ENCODE data around the gene MT2A.

DNA sequence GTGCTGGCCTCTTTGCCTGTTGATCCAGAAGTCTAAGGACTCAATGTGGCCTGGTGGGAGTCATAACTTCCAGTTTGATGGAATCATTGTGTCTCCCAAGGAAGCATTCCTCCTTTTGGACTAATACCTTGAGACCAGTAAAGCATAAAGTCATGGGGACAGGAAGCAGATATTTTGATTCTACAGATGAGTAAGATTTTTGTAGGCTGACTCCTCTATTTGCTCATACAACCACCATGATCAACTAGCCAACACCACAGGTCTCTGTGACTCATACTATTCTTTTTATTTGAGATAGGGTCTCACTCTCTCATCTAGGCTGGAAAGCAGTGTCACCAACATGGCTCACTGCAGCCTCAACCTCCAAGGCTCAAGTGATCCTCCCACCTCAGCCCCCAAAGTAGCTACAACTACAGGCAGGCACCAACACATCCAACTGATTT lies 6.2 kb downstream of the MT2A start:
- TF ChIP-seq TP53 (CRISPR knock-in tag; conservative IDR thresholded peaks at IDR 0.05), result no peak
- TF ChIP-seq, protein P1, sequence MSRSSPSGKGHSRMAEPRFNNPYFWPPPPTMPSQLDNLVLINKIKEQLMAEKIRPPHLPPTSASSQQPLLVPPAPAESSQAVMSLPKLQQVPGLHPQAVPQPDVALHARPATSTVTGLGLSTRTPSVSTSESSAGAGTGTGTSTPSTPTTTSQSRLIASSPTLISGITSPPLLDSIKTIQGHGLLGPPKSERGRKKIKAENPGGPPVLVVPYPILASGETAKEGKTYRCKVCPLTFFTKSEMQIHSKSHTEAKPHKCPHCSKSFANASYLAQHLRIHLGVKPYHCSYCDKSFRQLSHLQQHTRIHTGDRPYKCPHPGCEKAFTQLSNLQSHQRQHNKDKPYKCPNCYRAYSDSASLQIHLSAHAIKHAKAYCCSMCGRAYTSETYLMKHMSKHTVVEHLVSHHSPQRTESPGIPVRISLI (CRISPR knock-in tag; IDR thresholded peaks at IDR 0.05; ENCODE audit: borderline replicate concordance), result no peak
- TF ChIP-seq PHF21A (CRISPR knock-in tag; IDR thresholded peaks at IDR 0.05), result no peak
- TF ChIP-seq JUNB (CRISPR knock-in tag; IDR thresholded peaks at IDR 0.05; ENCODE audit: borderline replicate concordance), result no peak
- TF ChIP-seq, protein P2, sequence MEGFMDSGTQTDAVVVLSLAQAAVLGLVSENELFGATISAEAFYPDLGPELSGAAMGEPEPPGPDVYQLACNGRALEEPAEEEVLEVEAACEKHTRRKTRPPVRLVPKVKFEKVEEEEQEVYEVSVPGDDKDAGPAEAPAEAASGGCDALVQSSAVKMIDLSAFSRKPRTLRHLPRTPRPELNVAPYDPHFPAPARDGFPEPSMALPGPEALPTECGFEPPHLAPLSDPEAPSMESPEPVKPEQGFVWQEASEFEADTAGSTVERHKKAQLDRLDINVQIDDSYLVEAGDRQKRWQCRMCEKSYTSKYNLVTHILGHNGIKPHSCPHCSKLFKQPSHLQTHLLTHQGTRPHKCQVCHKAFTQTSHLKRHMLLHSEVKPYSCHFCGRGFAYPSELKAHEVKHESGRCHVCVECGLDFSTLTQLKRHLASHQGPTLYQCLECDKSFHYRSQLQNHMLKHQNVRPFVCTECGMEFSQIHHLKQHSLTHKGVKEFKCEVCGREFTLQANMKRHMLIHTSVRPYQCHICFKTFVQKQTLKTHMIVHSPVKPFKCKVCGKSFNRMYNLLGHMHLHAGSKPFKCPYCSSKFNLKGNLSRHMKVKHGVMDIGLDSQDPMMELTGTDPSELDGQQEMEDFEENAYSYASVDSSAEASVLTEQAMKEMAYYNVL (CRISPR knock-in tag; IDR thresholded peaks at IDR 0.05; ENCODE audit: borderline replicate concordance), result no peak
- TF ChIP-seq, protein P3, sequence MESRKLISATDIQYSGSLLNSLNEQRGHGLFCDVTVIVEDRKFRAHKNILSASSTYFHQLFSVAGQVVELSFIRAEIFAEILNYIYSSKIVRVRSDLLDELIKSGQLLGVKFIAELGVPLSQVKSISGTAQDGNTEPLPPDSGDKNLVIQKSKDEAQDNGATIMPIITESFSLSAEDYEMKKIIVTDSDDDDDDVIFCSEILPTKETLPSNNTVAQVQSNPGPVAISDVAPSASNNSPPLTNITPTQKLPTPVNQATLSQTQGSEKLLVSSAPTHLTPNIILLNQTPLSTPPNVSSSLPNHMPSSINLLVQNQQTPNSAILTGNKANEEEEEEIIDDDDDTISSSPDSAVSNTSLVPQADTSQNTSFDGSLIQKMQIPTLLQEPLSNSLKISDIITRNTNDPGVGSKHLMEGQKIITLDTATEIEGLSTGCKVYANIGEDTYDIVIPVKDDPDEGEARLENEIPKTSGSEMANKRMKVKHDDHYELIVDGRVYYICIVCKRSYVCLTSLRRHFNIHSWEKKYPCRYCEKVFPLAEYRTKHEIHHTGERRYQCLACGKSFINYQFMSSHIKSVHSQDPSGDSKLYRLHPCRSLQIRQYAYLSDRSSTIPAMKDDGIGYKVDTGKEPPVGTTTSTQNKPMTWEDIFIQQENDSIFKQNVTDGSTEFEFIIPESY (CRISPR knock-in tag; IDR thresholded peaks at IDR 0.05), result no peak
- TF ChIP-seq MTF1 (CRISPR knock-in tag; IDR thresholded peaks at IDR 0.05), result no peak
- TF ChIP-seq, protein P4, sequence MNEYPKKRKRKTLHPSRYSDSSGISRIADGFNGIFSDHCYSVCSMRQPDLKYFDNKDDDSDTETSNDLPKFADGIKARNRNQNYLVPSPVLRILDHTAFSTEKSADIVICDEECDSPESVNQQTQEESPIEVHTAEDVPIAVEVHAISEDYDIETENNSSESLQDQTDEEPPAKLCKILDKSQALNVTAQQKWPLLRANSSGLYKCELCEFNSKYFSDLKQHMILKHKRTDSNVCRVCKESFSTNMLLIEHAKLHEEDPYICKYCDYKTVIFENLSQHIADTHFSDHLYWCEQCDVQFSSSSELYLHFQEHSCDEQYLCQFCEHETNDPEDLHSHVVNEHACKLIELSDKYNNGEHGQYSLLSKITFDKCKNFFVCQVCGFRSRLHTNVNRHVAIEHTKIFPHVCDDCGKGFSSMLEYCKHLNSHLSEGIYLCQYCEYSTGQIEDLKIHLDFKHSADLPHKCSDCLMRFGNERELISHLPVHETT (CRISPR knock-in tag; conservative IDR thresholded peaks at IDR 0.05), result no peak
- TF ChIP-seq EZH2 (conservative IDR thresholded peaks at IDR 0.05; ENCODE audit: low read depth, low read length), result no peak
- TF ChIP-seq ZNF724P (CRISPR knock-in tag; IDR thresholded peaks at IDR 0.05; ENCODE audit: borderline replicate concordance), result no peak
- no peak for TF ChIP-seq ZNF292 (CRISPR knock-in tag; IDR thresholded peaks at IDR 0.05; ENCODE audit: borderline replicate concordance, low read depth)
